K562 (cell line): ENCODE measurements around the gene AGPAT3. TPM values are rescaled to one million over a fixed set of nuclear protein-coding genes. Genes with fewer than 3 reads are reported as not detected.

Experiments used
- ATAC-seq: fragments of 200-7000 bp; cut with Tn5 transposase; 3 replicates; pipeline ENCODE4 v1.9.1; 2020; ENCODE audit warnings: moderate library complexity
- BruUV-seq: library from RNA; stranded (reverse); fragments of 400-500 nt; replicated peaks from 2 replicates; lab custom pipeline; 2021; lab: Mats Ljungman, UMichigan
- CTCF ChIA-PET: fragments of 300-600 bp; formaldehyde crosslinking; extraction: SDS; loops from one replicate; lab custom pipeline; 2021; ENCODE audit warnings: low intra/inter-chr PET ratio; lab: Yijun Ruan, JAX
- POLR2A ChIA-PET: fragments of 300-600, 350-650 bp; sonication (Branson Sonifier 250); formaldehyde crosslinking; extraction: SDS; loops from one replicate; lab custom pipeline; 2021; ENCODE audit warnings: antibody characterized with exemption, inconsistent platforms; lab: Yijun Ruan, JAX
- DNase-seq, 4 experiments: peaks; one replicate each; pipeline versions ENCODE4 v3.0.0 to v3.0.0-alpha.2; 2011 to 2018; ENCODE audit warnings: low spot score in 3 of 4, mixed read lengths in 3 of 4; ENCODE audit errors: extremely low read depth in 1 of 4
- FAIRE-seq: peaks from 2 replicates; lab custom pipeline; 2011; peaks lifted over from hg19 to GRCh38; lab: Jason Lieb, UNC
- H2AFZ ChIP-seq: 2 replicates; pipeline ENCODE4 v1.6.0; 2011; ENCODE audit warnings: low read depth, low read length, control low read depth, inconsistent platforms
- H3K27ac ChIP-seq: fragments of 200-600 bp; 3 replicates; pipeline ENCODE4 v1.8.0; 2011; ENCODE audit warnings: low read depth, mild to moderate bottlenecking, control low read depth, inconsistent platforms, low read length, moderate library complexity, mixed read lengths; ENCODE audit errors: extremely low read depth
- H3K27me3 ChIP-seq, 2 experiments: fragments of 300-600 bp in 1 of 2; 2 replicates in 1 of 2; 3 replicates in 1 of 2; pipeline versions ENCODE4 v1.6.0 to v1.8.0; 2011; ENCODE audit warnings: inconsistent platforms in 2 of 2, low read length in 2 of 2, mild to moderate bottlenecking in 1 of 2, mixed read lengths in 1 of 2, moderate library complexity in 1 of 2; ENCODE audit not compliant: control insufficient read depth in 2 of 2, insufficient read depth in 2 of 2
- H3K36me3 ChIP-seq: fragments of 300-600 bp; 3 replicates; pipeline ENCODE4 v1.8.0; 2011; ENCODE audit warnings: mild to moderate bottlenecking, low read length, inconsistent platforms; ENCODE audit not compliant: control insufficient read depth, insufficient read depth
- H3K4me1 ChIP-seq, 2 experiments: fragments of 200-600 bp in 1 of 2; replicated peaks in 1 of 2; 2 replicates in 1 of 2; 3 replicates in 1 of 2; pipeline versions ENCODE4 v1.5.1 to v1.8.0; 2011; ENCODE audit warnings: inconsistent platforms in 2 of 2, low read length in 2 of 2, mild to moderate bottlenecking in 1 of 2, mixed read lengths in 1 of 2, moderate library complexity in 1 of 2; ENCODE audit not compliant: control insufficient read depth in 2 of 2, insufficient read depth in 2 of 2
- H3K4me2 ChIP-seq: 2 replicates; pipeline ENCODE4 v1.6.1; 2011; ENCODE audit warnings: low read length, control low read depth, inconsistent platforms, mixed read lengths; ENCODE audit not compliant: insufficient read depth
- H3K4me3 ChIP-seq: fragments of 200-600 bp; sonication (generic), shearing (Covaris generic); 2 replicates; pipeline ENCODE4 v1.5.1; 2016; ENCODE audit warnings: control low read depth, inconsistent platforms
- H3K79me2 ChIP-seq: fragments of 200-600 bp; 3 replicates; pipeline ENCODE4 v1.8.0; 2011; ENCODE audit warnings: low read length, inconsistent platforms; ENCODE audit not compliant: control insufficient read depth, insufficient read depth
- H3K9ac ChIP-seq, 2 experiments: 2 replicates each; pipeline versions ENCODE4 v1.6.0 to v1.6.1; 2011; ENCODE audit warnings: low read depth in 2 of 2, low read length in 2 of 2, control low read depth in 1 of 2, inconsistent platforms in 1 of 2, mild to moderate bottlenecking in 1 of 2, mixed read lengths in 1 of 2; ENCODE audit not compliant: insufficient read depth in 1 of 2
- H3K9me1 ChIP-seq: one replicate; pipeline ENCODE4 v1.6.0; 2011; ENCODE audit warnings: inconsistent platforms, mild to moderate bottlenecking, low read length, moderate library complexity; ENCODE audit not compliant: control insufficient read depth, insufficient read depth
- H3K9me3 ChIP-seq: replicated peaks from 2 replicates; pipeline ENCODE4 v1.5.1; 2011; ENCODE audit warnings: low read depth, low read length, inconsistent platforms; ENCODE audit not compliant: control insufficient read depth, insufficient read depth
- H4K20me1 ChIP-seq: replicated peaks from 2 replicates; pipeline ENCODE4 v1.6.1; 2011; ENCODE audit warnings: low read length, inconsistent platforms, mixed read lengths; ENCODE audit not compliant: control insufficient read depth, insufficient read depth
- BCOR ChIP-seq: fragments of 450-650 bp; IDR thresholded peaks from 2 replicates; pipeline ENCODE4 v1.6.1; 2016
- CAMTA2 ChIP-seq: fragments of 250-450 bp; sonication (Bioruptor Pico); conservative IDR thresholded peaks from 2 replicates; pipeline ENCODE4 v1.5.1; 2022
- HDAC8 ChIP-seq: fragments of 450-650 bp; IDR thresholded peaks from 2 replicates; pipeline ENCODE4 v1.6.1; 2016; ENCODE audit warnings: mild to moderate bottlenecking, missing genetic modification characterization, moderate library complexity, missing compliant biosample characterization
- LARP7 ChIP-seq: fragments of 450-650 bp; IDR thresholded peaks from 2 replicates; pipeline ENCODE4 v1.6.1; 2016
- MEF2A ChIP-seq: IDR thresholded peaks from 2 replicates; pipeline ENCODE4 v1.6.1; 2011; ENCODE audit warnings: low read depth, mild to moderate bottlenecking, low read length, moderate library complexity; ENCODE audit not compliant: control insufficient read depth
- PRDM10 ChIP-seq: fragments of 450-650 bp; IDR thresholded peaks from 2 replicates; pipeline ENCODE4 v1.6.1; 2018; ENCODE audit not compliant: partially characterized antibody
- ZNF175 ChIP-seq: fragments of 200-800 bp; sonication (Bioruptor generic); IDR thresholded peaks from 2 replicates; pipeline ENCODE4 v1.6.1; 2016; ENCODE audit warnings: low read depth, mild to moderate bottlenecking, missing genetic modification characterization, missing compliant biosample characterization
- ZNF609 ChIP-seq: sonication (generic); formaldehyde crosslinking; IDR thresholded peaks from 2 replicates; pipeline ENCODE4 v1.8.1; 2023; ENCODE audit warnings: missing genetic modification reagents, mild to moderate bottlenecking, borderline replicate concordance
- WGBS: fragments of 100-300 bp; shearing (Covaris generic); methylation state at CpG from one replicate; pipeline ENCODE4 v1.1.6; 2016; ENCODE audit warnings: low coverage, mixed read lengths; ENCODE audit not compliant: insufficient coverage; ENCODE audit errors: missing lambda C conversion rate; 5-methylcytosine and 5-hydroxymethylcytosine counted together
- in situ Hi-C: fragments of 300-500 bp; cut with MboI; formaldehyde crosslinking; loops from 4 replicates; pipeline ENCODE4 v1.15.0; 2018; ENCODE audit warnings: inconsistent platforms, mixed read lengths
- intact Hi-C: fragments of 100-400 bp; cut with micrococcal nuclease; formaldehyde crosslinking; loops from 2 replicates; pipeline ENCODE4 v1.14.2; 2022
- polyA plus RNA-seq, 8 experiments: library from polyadenylated mRNA; depleted of rRNA in 4 of 8; stranded (reverse) in 5 of 8; unstranded in 3 of 8; fragments of >200 nt; fragmentation: Nextera tagmentation in 2 of 8; fragmentation: Illumina TruSeq in 1 of 8; extraction: Ambion mirVana in 2 of 8; extraction: Trizol in 1 of 8; gene quantifications; 2 replicates each; pipeline versions ENCODE4 v1.2.1 to v1.2.3, GENCODE V29; 2011 to 2014; ENCODE audit warnings: inconsistent platforms in 1 of 8, missing spikeins in 1 of 8
- total RNA-seq, 7 experiments: library from RNA; depleted of rRNA in 6 of 7; stranded (reverse); fragments of >200 nt in 6 of 7; fragmentation: Illumina TruSeq in 2 of 7; extraction: Trizol in 2 of 7; gene quantifications; 2 replicates each; pipeline versions ENCODE4 v1.2.1 to v1.2.3, GENCODE V29; 2011 to 2021; ENCODE audit warnings: low replicate concordance in 1 of 7

Gene AGPAT3
- total and polyA plus RNA-seq, 9 of the 15 experiments (the other 6 are each of a cell fraction or from before 2014, with no cell fraction given): 1.5 to 88.4 (median 35.7) TPM

- no peak for ATAC-seq
- no peak overlapping the region for H3K4me2 ChIP-seq
- no peaks in the 10 kb centered on the region for H3K9me3 ChIP-seq
- H3K4me1 ChIP-seq: peaks cover 14 to 38% of the 10 kb centered on the region in 2 experiments; a peak in 4 of 5 replicates
- POLR2A ChIA-PET: interaction anchor here (0.6 to 1.7 kb wide), 3 partner anchors 10 to 1172 kb away, joined by 3 to 6 read pairs (median 3); no protein-coding TSS in a partner anchor
- no peak overlapping the region for H3K4me3 ChIP-seq
- peaks cover 56% of the 10 kb centered on the region; the same call in 2 of the 3 replicates for H3K36me3 ChIP-seq
- no peak for TF ChIP-seq MEF2A
- TF ChIP-seq LARP7: no peak
- TF ChIP-seq CAMTA2: no peak
- no peak for TF ChIP-seq HDAC8
- TF ChIP-seq ZNF175 (CRISPR knock-in tag): no peak
- no peak for TF ChIP-seq BCOR
- TF ChIP-seq, all 486 proteins: peak for 0
- WGBS: 92% methylated on average over 9 of the region's 9 CpGs
- Histone ChIP-seq H3K27ac (no peak overlapping the region), H3K27me3 (no peaks in the 10 kb centered on the region), H3K9ac (no peak overlapping the region), H3K79me2 (no peaks in the 10 kb centered on the region), H3K9me1 (no peaks in the 10 kb centered on the region), H2AFZ (no peak overlapping the region), H4K20me1 (no peaks in the 10 kb centered on the region)
- intact Hi-C loops: no loop called here
- DNase-seq: no peak
- CTCF ChIA-PET: no interaction called here
- FAIRE-seq: no peak
- no TSS peak for BruUV-seq
- in situ Hi-C loops: no loop called here
Measured at GRCh38 chr21:43976661-43977060, 111.6 kb downstream of the AGPAT3 start.

- Histone ChIP-seq H3K4me3 (no peak overlapping the region), H3K4me2 (no peak overlapping the region), H3K4me1 (peaks cover 6 to 38% of the 10 kb centered on the region in 2 experiments; a peak in 4 of 5 replicates), H3K79me2 (no peaks in the 10 kb centered on the region), H2AFZ (no peak overlapping the region), H3K9me1 (no peaks in the 10 kb centered on the region), H3K27me3 (no peaks in the 10 kb centered on the region), H3K9me3 (no peaks in the 10 kb centered on the region), H3K36me3 (peaks cover 55% of the 10 kb centered on the region; the same call in 2 of the 3 replicates), H4K20me1 (no peaks in the 10 kb centered on the region), H3K27ac (no peak overlapping the region), H3K9ac (no peak overlapping the region)
- CTCF ChIA-PET: no interaction called here
- FAIRE-seq (no peak), ATAC-seq (no peak), DNase-seq (no peak)
- POLR2A ChIA-PET: interaction anchor here (1.7 kb wide), 1 partner anchor 20 kb away, joined by 6 read pairs; no protein-coding TSS in a partner anchor
- in situ Hi-C loops: no loop called here
- intact Hi-C loops: no loop called here
- TF ChIP-seq PRDM10 (peak; percentile 84), ZNF609 (no peak)
- 97% methylated on average over 10 of the region's 10 CpGs for WGBS
- BruUV-seq: no TSS peak
Measured at GRCh38 chr21:43978060-43978459, 113.0 kb downstream of the AGPAT3 start.
